HL-60 (cell line): ENCODE data around the gene SP100.

Source experiments
- CTCF ChIP-seq: IDR thresholded peaks from one replicate; pipeline ENCODE4 v1.5.1; 2011; ENCODE audit warnings: low read length, control low read depth, inconsistent platforms; ENCODE audit not compliant: insufficient read depth
- GABPA ChIP-seq: IDR thresholded peaks from 2 replicates; pipeline ENCODE4 v1.6.1; 2012; ENCODE audit warnings: low read depth
- POLR2AphosphoS5 ChIP-seq: IDR thresholded peaks from 2 replicates; pipeline ENCODE4 v1.6.1; 2012; ENCODE audit warnings: low read depth
- REST ChIP-seq: IDR thresholded peaks from 2 replicates; pipeline ENCODE4 v1.6.1; 2012; ENCODE audit warnings: low read depth; ENCODE audit not compliant: insufficient replicate concordance
- SPI1 ChIP-seq: IDR thresholded peaks from 2 replicates; pipeline ENCODE4 v1.6.1; 2012; ENCODE audit warnings: low read depth, mild to moderate bottlenecking, borderline replicate concordance

- TF ChIP-seq POLR2AphosphoS5 (no peak), CTCF (no peak), REST (no peak), GABPA (no peak), SPI1 (no peak)
Observed at GRCh38 chr2:230441227-230441897, 25.4 kb downstream of the SP100 start.
